ENCODE results near the gene WWC2.

- TF ChIP-seq EZH2 (IDR thresholded peaks at IDR 0.05; ENCODE audit: borderline replicate concordance, low read depth, low read length, severe bottlenecking) (no peak), CTCF (IDR thresholded peaks at IDR 0.05; ENCODE audit: borderline replicate concordance, extremely low read depth, low read length, poor library complexity, severe bottlenecking) (no peak)
Observed at GRCh38 chr4:183195534-183195933, 96.5 kb downstream of the WWC2 start.
